ENCODE results near the gene VPS16.
"Not testable (repeated sequence)": the region's sequence is repeated elsewhere in the genome, so short reads cannot be mapped to it uniquely, and the experiment has no call there.

The VPS16 gene

DNA sequence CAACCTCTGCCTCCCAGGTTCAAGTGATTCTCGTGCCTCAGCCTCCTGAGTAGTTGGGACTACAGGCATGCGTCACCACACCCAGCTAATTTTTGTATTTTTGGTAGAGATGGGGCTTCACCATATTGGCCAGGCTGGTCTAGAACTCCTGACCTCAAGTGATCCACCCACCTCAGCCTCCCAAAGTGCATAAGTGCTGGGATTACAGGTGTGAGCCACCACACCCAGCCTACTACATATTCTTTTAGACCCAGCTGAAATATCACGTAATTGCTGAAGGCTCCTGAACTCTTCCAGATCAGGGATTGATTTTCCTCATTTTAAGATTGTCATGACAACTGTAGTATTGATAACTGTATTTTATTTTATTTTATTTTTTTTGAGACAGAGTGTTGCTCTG is 54.6 kb downstream of the VPS16 start:
- H3K4me3 ChIP-seq (ENCODE audit: low read length): not testable (repeated sequence)

DNA sequence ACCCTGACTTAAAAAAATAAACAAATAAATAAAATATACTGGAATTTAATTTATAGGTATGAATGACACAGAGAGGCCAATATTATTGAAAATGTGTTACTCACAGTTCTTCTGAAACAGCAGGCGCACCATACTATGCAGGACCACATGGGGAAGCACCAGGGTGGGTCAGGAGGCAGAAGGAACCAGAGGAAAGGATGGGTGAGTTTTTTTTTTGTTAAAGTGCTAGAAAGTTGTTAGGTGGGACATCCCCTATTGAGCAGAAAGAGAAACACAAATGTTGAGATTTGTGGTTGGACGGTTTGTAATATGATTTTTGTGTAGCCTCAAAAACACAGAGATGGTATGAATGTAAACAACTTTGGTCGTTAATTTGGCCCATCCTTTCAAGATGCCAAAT is 58.7 kb downstream of the VPS16 start:
- Histone ChIP-seq H3K4me3 (ENCODE audit: low read length) (no peak overlapping the region), H3K36me3 (ENCODE audit: control insufficient read depth, insufficient read depth, low read length) (no peaks in the 10 kb centered on the region), H3K27ac (ENCODE audit: low read length) (no peak overlapping the region), H3K4me1 (ENCODE audit: control insufficient read depth, insufficient read depth, low read length) (0 out of 2 replicates have a peak, but pooled peaks cover 1% of the 10 kb centered on the region), H3K27me3 (ENCODE audit: control insufficient read depth, insufficient read depth, low read length) (no peaks in the 10 kb centered on the region), H3K9me3 (ENCODE audit: control insufficient read depth, insufficient read depth, low read length) (no peaks in the 10 kb centered on the region)
- DNase-seq (ENCODE audit: low read depth, low spot score): no peak
- 100% methylated on average over 1 of the region's 3 CpGs for WGBS (ENCODE audit: insufficient coverage, insufficient read length)

More for the DNA sequence above, 54.6 kb downstream of the VPS16 start:
- DNase-seq (ENCODE audit: low read depth, low spot score); H3K27me3 ChIP-seq (ENCODE audit: control insufficient read depth, insufficient read depth, low read length); H3K36me3 ChIP-seq (ENCODE audit: control insufficient read depth, insufficient read depth, low read length); H3K9me3 ChIP-seq (ENCODE audit: control insufficient read depth, insufficient read depth, low read length); H3K4me1 ChIP-seq (ENCODE audit: control insufficient read depth, insufficient read depth, low read length); H3K27ac ChIP-seq (ENCODE audit: low read length): not testable (repeated sequence)
- WGBS (ENCODE audit: insufficient coverage, insufficient read length): no CpG with 5 or more reads among the region's 3 CpGs

DNA sequence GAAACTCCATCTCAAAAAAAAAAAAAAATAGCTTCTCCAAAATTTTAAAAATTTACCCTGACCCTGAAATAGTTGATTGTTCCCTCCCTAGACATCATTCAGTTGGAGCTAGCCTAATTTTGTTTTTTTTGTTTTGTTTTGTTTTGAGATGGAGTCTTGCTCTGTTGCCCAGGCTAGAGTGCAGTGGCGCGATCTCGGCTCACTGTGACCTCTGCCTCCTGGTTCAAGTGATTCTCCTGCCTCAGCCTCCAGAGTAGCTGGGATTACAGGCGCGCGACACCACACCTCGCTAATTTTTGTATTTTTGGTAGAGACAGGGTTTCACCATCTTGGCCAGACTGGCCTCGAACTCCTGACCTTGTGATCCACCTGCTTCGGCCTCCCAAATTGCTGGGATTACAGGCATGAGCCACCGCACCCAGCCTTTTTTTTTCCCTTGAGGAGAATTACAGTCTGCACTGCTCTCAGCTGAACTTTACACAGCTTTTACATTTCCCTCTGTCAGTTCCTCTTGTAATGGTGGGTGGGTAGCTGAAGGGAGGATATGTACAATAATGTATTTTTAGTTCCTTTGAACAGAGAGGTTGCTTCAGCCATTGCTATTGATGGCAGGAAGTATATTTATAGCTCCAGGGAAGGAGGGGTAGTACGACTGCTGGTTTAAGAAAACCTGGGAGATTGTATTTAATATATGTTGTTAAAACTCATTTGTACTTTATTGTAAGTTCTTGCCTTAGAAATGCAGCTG is 60.5 kb downstream of the VPS16 start:
- Histone ChIP-seq H3K36me3 (ENCODE audit: control insufficient read depth, insufficient read depth, low read length) (no peaks in the 10 kb centered on the region), H3K27me3 (ENCODE audit: control insufficient read depth, insufficient read depth, low read length) (no peaks in the 10 kb centered on the region), H3K9me3 (ENCODE audit: control insufficient read depth, insufficient read depth, low read length) (no peaks in the 10 kb centered on the region), H3K4me1 (ENCODE audit: control insufficient read depth, insufficient read depth, low read length) (0 out of 2 replicates have a peak, but pooled peaks cover 1% of the 10 kb centered on the region), H3K27ac (ENCODE audit: low read length) (no peak overlapping the region), H3K4me3 (ENCODE audit: low read length) (no peak overlapping the region)
- no peak for DNase-seq (ENCODE audit: low read depth, low spot score)
- no CpG with 5 or more reads among the region's 11 CpGs for WGBS (ENCODE audit: insufficient coverage, insufficient read length)

DNA sequence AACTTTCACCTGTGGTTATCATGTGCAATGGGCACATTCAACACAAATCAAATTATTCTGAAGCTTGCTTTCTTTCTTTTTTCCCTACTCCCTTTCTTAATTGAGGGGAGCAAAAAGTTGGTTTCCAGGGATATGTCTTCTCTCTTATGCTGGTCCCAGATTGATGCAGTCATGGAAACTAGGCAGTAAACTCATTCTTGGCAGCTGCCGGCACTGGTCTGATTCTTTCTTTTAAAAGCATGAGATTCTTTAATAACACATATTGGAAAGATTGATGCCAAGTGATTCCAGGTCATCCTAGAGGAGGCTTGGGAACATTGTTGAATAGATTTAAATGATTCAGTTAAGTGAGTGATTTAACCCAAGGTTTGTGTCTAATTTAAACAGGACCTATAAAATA is 61.7 kb downstream of the VPS16 start:
- no peak overlapping the region for H3K4me3 ChIP-seq (ENCODE audit: low read length)
- H3K27ac ChIP-seq (ENCODE audit: low read length): no peak overlapping the region
- no CpG with 5 or more reads among the region's 1 CpG for WGBS (ENCODE audit: insufficient coverage, insufficient read length)
- H3K9me3 ChIP-seq (ENCODE audit: control insufficient read depth, insufficient read depth, low read length): no peaks in the 10 kb centered on the region
- 0 out of 2 replicates have a peak, but pooled peaks cover 1% of the 10 kb centered on the region for H3K4me1 ChIP-seq (ENCODE audit: control insufficient read depth, insufficient read depth, low read length)
- H3K27me3 ChIP-seq (ENCODE audit: control insufficient read depth, insufficient read depth, low read length): no peaks in the 10 kb centered on the region
- no peak for DNase-seq (ENCODE audit: low read depth, low spot score)
- H3K36me3 ChIP-seq (ENCODE audit: control insufficient read depth, insufficient read depth, low read length): no peaks in the 10 kb centered on the region

DNA sequence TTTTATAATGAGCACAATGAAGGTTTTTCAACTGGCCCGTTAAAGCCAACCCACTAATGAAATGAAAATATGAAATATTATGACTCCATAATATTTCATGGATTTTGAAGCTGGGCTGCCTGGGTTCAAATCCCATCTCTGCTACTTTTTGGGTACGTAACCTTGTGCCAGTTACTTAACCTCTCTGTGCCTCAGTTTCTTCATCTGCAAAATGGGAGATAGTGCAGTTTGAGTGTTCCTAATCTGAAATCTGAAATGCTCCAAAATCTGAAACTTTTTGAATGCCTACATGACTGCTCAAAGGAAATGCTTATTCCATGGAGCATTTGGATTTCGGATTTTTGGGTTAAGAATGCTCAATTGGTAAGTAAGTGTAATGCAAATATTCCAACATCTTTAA is 62.3 kb downstream of the VPS16 start:
- DNase-seq (ENCODE audit: low read depth, low spot score): no peak
- Histone ChIP-seq H3K36me3 (ENCODE audit: control insufficient read depth, insufficient read depth, low read length) (no peaks in the 10 kb centered on the region), H3K4me3 (ENCODE audit: low read length) (no peak overlapping the region), H3K27ac (ENCODE audit: low read length) (no peak overlapping the region), H3K4me1 (ENCODE audit: control insufficient read depth, insufficient read depth, low read length) (0 out of 2 replicates have a peak, but pooled peaks cover 1% of the 10 kb centered on the region), H3K27me3 (ENCODE audit: control insufficient read depth, insufficient read depth, low read length) (no peaks in the 10 kb centered on the region), H3K9me3 (ENCODE audit: control insufficient read depth, insufficient read depth, low read length) (no peaks in the 10 kb centered on the region)
- WGBS (ENCODE audit: insufficient coverage, insufficient read length): no CpG with 5 or more reads among the region's 3 CpGs

DNA sequence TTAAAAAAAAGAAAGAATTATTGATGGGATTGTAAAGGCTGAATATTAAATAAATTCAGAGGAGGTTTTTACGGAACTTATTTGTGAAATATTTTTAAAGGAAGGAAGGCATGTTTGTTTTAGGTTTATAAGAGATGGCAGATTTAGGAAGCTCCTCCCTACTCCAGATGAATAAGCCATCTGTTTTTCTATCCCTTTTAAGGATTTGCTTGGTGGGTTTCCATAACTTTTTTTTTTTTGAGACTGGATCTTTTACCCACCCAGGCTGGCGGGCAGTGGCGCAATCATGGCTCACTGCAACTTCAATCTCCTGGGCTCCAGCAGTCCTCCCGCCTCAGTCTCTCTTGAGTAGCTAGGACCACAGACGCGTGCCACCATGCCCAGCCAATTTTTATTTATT is 63.1 kb downstream of the VPS16 start:
- Histone ChIP-seq H3K27ac (ENCODE audit: low read length) (no peak overlapping the region), H3K27me3 (ENCODE audit: control insufficient read depth, insufficient read depth, low read length) (no peaks in the 10 kb centered on the region), H3K4me1 (ENCODE audit: control insufficient read depth, insufficient read depth, low read length) (0 out of 2 replicates have a peak, but pooled peaks cover 1% of the 10 kb centered on the region), H3K9me3 (ENCODE audit: control insufficient read depth, insufficient read depth, low read length) (no peaks in the 10 kb centered on the region), H3K36me3 (ENCODE audit: control insufficient read depth, insufficient read depth, low read length) (no peaks in the 10 kb centered on the region), H3K4me3 (ENCODE audit: low read length) (no peak overlapping the region)
- 100% methylated on average over 1 of the region's 6 CpGs for WGBS (ENCODE audit: insufficient coverage, insufficient read length)
- DNase-seq (ENCODE audit: low read depth, low spot score): no peak

GRCh38 chr20:2907519-2907918 is 67.0 kb downstream of the VPS16 start:
- Histone ChIP-seq H3K4me3 (ENCODE audit: low read length) (no peak overlapping the region), H3K27ac (ENCODE audit: low read length) (no peak overlapping the region), H3K4me1 (ENCODE audit: control insufficient read depth, insufficient read depth, low read length) (no peaks in the 10 kb centered on the region), H3K36me3 (ENCODE audit: control insufficient read depth, insufficient read depth, low read length) (no peaks in the 10 kb centered on the region), H3K27me3 (ENCODE audit: control insufficient read depth, insufficient read depth, low read length) (no peaks in the 10 kb centered on the region), H3K9me3 (ENCODE audit: control insufficient read depth, insufficient read depth, low read length) (no peaks in the 10 kb centered on the region)
- no peak for DNase-seq (ENCODE audit: low read depth, low spot score)
- WGBS (ENCODE audit: insufficient coverage, insufficient read length): 100% methylated on average over 2 of the region's 3 CpGs

- no CpG with 5 or more reads among the region's 2 CpGs for WGBS (ENCODE audit: insufficient coverage, insufficient read length)
These were observed 69.4 kb downstream of the VPS16 start for GRCh38 chr20:2909953-2910352.

GRCh38 chr20:2911200-2911599 is 70.7 kb downstream of the VPS16 start:
- no peaks in the 10 kb centered on the region for H3K27me3 ChIP-seq (ENCODE audit: control insufficient read depth, insufficient read depth, low read length)
- no peak overlapping the region for H3K27ac ChIP-seq (ENCODE audit: low read length)
- no peak for DNase-seq (ENCODE audit: low read depth, low spot score)

More at GRCh38 chr20:2909953-2910352, 69.4 kb downstream of the VPS16 start:
- H3K9me3 ChIP-seq (ENCODE audit: control insufficient read depth, insufficient read depth, low read length): no peaks in the 10 kb centered on the region
- H3K27ac ChIP-seq (ENCODE audit: low read length): no peak overlapping the region
- H3K27me3 ChIP-seq (ENCODE audit: control insufficient read depth, insufficient read depth, low read length): no peaks in the 10 kb centered on the region
- H3K4me3 ChIP-seq (ENCODE audit: low read length): no peak overlapping the region
- H3K36me3 ChIP-seq (ENCODE audit: control insufficient read depth, insufficient read depth, low read length): no peaks in the 10 kb centered on the region
- DNase-seq (ENCODE audit: low read depth, low spot score): no peak
- no peaks in the 10 kb centered on the region for H3K4me1 ChIP-seq (ENCODE audit: control insufficient read depth, insufficient read depth, low read length)

GRCh38 chr20:2914160-2914559 is 73.6 kb downstream of the VPS16 start:
- no peak overlapping the region for H3K4me3 ChIP-seq (ENCODE audit: low read length)
- no peaks in the 10 kb centered on the region for H3K9me3 ChIP-seq (ENCODE audit: control insufficient read depth, insufficient read depth, low read length)
- H3K4me1 ChIP-seq (ENCODE audit: control insufficient read depth, insufficient read depth, low read length): no peaks in the 10 kb centered on the region
- no peaks in the 10 kb centered on the region for H3K36me3 ChIP-seq (ENCODE audit: control insufficient read depth, insufficient read depth, low read length)
- H3K27ac ChIP-seq (ENCODE audit: low read length): no peak overlapping the region
- DNase-seq (ENCODE audit: low read depth, low spot score): no peak
- H3K27me3 ChIP-seq (ENCODE audit: control insufficient read depth, insufficient read depth, low read length): no peaks in the 10 kb centered on the region

More at GRCh38 chr20:2911200-2911599, 70.7 kb downstream of the VPS16 start:
- Histone ChIP-seq H3K4me1 (ENCODE audit: control insufficient read depth, insufficient read depth, low read length) (no peaks in the 10 kb centered on the region), H3K36me3 (ENCODE audit: control insufficient read depth, insufficient read depth, low read length) (no peaks in the 10 kb centered on the region), H3K9me3 (ENCODE audit: control insufficient read depth, insufficient read depth, low read length) (no peaks in the 10 kb centered on the region), H3K4me3 (ENCODE audit: low read length) (no peak overlapping the region)

Data from iPS DF 6.9 (cell line).